Measurements from ENCODE around the gene B3GNT5.

Gene B3GNT5

DNA sequence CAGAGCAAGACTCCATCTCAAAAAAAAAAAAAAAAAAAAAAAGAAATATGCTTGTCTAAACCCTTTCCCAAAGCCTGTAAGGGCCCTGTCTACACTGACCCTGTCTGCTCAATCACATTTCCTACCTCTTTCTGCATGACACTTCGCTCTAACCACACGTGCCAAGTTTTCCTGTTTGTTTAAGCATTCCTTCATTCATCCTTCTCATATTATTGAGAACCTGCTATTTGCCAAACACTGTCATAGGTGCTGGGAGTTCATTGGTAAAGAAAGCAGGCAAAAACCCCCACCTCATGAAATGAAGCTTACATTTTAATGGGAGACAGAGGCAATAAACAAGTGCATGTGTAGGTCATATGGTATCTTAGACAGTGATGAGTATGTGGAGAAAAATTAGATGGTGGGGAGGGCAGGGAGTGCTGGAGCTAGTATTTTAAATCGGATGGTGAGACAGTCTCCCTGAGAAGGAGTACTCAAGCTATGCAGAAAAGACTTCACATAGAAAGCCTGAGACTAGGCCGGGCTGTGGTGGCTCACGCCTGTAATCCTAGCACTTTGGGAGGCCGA lies 48.0 kb downstream of the B3GNT5 start:
- Histone ChIP-seq H4K20me1 (ENCODE audit: control insufficient read depth, insufficient read depth, low read depth, low read length) (no peaks in the 10 kb centered on the region), H3K27me3 (ENCODE audit: control insufficient read depth, low read length) (peaks cover 12% of the 10 kb centered on the region), H3K9me2 (replicated peaks; ENCODE audit: control insufficient read depth, low read length) (no peaks in the 10 kb centered on the region), H3K4me3 (ENCODE audit: low read length) (no peak overlapping the region), H3K79me2 (ENCODE audit: control insufficient read depth, low read length) (no peaks in the 10 kb centered on the region), H3K27ac (ENCODE audit: low read depth, low read length) (no peak overlapping the region), H3K9me3 (ENCODE audit: control insufficient read depth, insufficient read depth, low read length) (no peaks in the 10 kb centered on the region), H3F3A (ENCODE audit: control insufficient read depth, insufficient read depth) (no peaks in the 10 kb centered on the region), H3K36me3 (ENCODE audit: control insufficient read depth, low read length) (no peaks in the 10 kb centered on the region), H3K4me2 (ENCODE audit: low read length) (no peak overlapping the region), H3K4me1 (ENCODE audit: control insufficient read depth, low read length) (no peaks in the 10 kb centered on the region)
- TF ChIP-seq, protein P1, sequence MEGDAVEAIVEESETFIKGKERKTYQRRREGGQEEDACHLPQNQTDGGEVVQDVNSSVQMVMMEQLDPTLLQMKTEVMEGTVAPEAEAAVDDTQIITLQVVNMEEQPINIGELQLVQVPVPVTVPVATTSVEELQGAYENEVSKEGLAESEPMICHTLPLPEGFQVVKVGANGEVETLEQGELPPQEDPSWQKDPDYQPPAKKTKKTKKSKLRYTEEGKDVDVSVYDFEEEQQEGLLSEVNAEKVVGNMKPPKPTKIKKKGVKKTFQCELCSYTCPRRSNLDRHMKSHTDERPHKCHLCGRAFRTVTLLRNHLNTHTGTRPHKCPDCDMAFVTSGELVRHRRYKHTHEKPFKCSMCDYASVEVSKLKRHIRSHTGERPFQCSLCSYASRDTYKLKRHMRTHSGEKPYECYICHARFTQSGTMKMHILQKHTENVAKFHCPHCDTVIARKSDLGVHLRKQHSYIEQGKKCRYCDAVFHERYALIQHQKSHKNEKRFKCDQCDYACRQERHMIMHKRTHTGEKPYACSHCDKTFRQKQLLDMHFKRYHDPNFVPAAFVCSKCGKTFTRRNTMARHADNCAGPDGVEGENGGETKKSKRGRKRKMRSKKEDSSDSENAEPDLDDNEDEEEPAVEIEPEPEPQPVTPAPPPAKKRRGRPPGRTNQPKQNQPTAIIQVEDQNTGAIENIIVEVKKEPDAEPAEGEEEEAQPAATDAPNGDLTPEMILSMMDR (IDR thresholded peaks at IDR 0.05; ENCODE audit: low read depth, low read length, poor library complexity, severe bottlenecking), result no peak
- no peak for TF ChIP-seq EZH2phosphoT487 (IDR thresholded peaks at IDR 0.05; ENCODE audit: borderline replicate concordance, low read length)

DNA sequence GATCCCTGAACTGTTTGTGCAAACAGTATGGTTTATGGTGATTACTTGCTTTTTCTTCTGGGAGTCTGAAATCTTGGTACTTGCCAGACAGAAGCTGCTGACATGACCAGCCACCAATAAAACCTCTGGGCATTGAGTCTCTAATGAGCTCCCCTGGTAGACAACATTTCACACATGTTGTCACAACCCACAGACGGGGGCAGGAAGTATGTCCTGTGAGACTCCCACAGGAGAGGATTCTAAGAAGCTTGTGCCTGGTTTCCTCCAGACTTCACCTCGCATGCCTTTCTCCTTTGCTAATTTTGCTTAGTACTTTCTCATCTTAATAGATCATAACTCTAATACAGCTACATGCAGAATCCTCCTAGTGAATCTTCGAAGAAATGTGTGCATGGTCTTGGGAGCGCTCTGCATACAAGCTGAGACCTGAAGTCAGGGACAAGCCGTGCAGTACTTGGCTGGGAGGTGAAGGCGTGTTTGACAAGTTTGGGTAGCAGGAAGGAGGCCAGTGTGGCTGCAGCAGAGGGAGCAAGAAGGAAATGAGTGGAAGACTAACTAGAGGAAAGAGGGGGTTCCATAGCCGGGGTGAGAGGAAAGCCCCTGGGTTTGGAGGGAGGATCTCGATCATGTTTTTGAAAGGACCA lies 49.0 kb downstream of the B3GNT5 start:
- TF ChIP-seq EZH2phosphoT487 (IDR thresholded peaks at IDR 0.05; ENCODE audit: borderline replicate concordance, low read length), result no peak
- TF ChIP-seq, protein P1 (IDR thresholded peaks at IDR 0.05; ENCODE audit: low read depth, low read length, poor library complexity, severe bottlenecking), result no peak
- Histone ChIP-seq H3F3A (ENCODE audit: control insufficient read depth, insufficient read depth) (no peaks in the 10 kb centered on the region), H4K20me1 (ENCODE audit: control insufficient read depth, insufficient read depth, low read depth, low read length) (no peaks in the 10 kb centered on the region), H3K79me2 (ENCODE audit: control insufficient read depth, low read length) (no peaks in the 10 kb centered on the region), H3K4me1 (ENCODE audit: control insufficient read depth, low read length) (no peaks in the 10 kb centered on the region), H3K4me3 (ENCODE audit: low read length) (no peak overlapping the region), H3K27ac (ENCODE audit: low read depth, low read length) (no peak overlapping the region), H3K9me2 (replicated peaks; ENCODE audit: control insufficient read depth, low read length) (no peaks in the 10 kb centered on the region), H3K4me2 (ENCODE audit: low read length) (no peak overlapping the region), H3K9me3 (ENCODE audit: control insufficient read depth, insufficient read depth, low read length) (no peaks in the 10 kb centered on the region), H3K36me3 (ENCODE audit: control insufficient read depth, low read length) (no peaks in the 10 kb centered on the region), H3K27me3 (ENCODE audit: control insufficient read depth, low read length) (peaks cover 17% of the 10 kb centered on the region)

DNA sequence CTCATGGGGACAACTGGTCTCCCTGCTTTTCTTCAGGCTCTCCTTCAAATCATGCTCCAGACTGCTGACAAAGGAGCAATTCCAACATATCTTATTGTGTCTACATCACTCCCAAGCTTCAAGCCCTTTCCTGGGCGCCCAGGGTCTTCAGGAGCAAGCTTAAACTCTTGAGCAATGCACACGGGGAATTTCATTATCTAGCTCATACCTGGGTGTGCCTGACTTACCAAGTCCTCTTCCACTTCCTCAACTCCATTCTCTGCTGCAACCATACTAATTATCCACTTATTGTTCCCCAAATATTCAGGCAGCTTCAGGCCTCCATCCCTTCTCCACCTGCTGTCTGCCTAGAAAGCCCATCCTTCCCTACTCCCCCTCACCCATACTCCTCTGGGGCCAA lies 50.6 kb downstream of the B3GNT5 start:
- no peaks in the 10 kb centered on the region; the same call in 1 of the 2 replicates for H3K9me2 ChIP-seq (replicated peaks; ENCODE audit: control insufficient read depth, low read length)
- H3K4me1 ChIP-seq (ENCODE audit: control insufficient read depth, low read length), result no peaks in the 10 kb centered on the region
- H3K79me2 ChIP-seq (ENCODE audit: control insufficient read depth, low read length), result no peaks in the 10 kb centered on the region
- TF ChIP-seq, protein P1 (IDR thresholded peaks at IDR 0.05; ENCODE audit: low read depth, low read length, poor library complexity, severe bottlenecking), result no peak
- TF ChIP-seq EZH2phosphoT487 (IDR thresholded peaks at IDR 0.05; ENCODE audit: borderline replicate concordance, low read length), result no peak
- H4K20me1 ChIP-seq (ENCODE audit: control insufficient read depth, insufficient read depth, low read depth, low read length), result no peaks in the 10 kb centered on the region
- no peaks in the 10 kb centered on the region for H3K36me3 ChIP-seq (ENCODE audit: control insufficient read depth, low read length)
- no peaks in the 10 kb centered on the region for H3F3A ChIP-seq (ENCODE audit: control insufficient read depth, insufficient read depth)
- H3K27ac ChIP-seq (ENCODE audit: low read depth, low read length), result no peak overlapping the region
- H3K4me3 ChIP-seq (ENCODE audit: low read length), result no peak overlapping the region
- peaks cover 24% of the 10 kb centered on the region for H3K27me3 ChIP-seq (ENCODE audit: control insufficient read depth, low read length)
- H3K4me2 ChIP-seq (ENCODE audit: low read length), result no peak overlapping the region
- H3K9me3 ChIP-seq (ENCODE audit: control insufficient read depth, insufficient read depth, low read length), result no peaks in the 10 kb centered on the region
